H1 (cell line): Measurements from ENCODE around the gene MYO1F. TPM values are rescaled to one million over a fixed set of nuclear protein-coding genes. Genes with fewer than 3 reads are reported as not detected.

Source experiments
- CTCF ChIA-PET: fragments of 300-600 bp; sonication (Branson Sonifier 250); formaldehyde crosslinking; loops from one replicate; lab custom pipeline; 2021; ENCODE audit not compliant: partially characterized antibody; lab: Charles Lee
- POLR2A ChIA-PET: fragments of 300-600 bp; sonication (Branson Sonifier 250); formaldehyde crosslinking; loops from one replicate; lab custom pipeline; 2021; ENCODE audit warnings: inconsistent platforms; ENCODE audit not compliant: partially characterized antibody; lab: Charles Lee
- DNase-seq, 2 experiments: peaks; one replicate each; pipeline versions ENCODE4 v3.0.0 to v3.0.0-alpha.2; 2010 to 2022; ENCODE audit warnings: low spot score in 2 of 2, low read depth in 1 of 2, mixed read lengths in 1 of 2
- FAIRE-seq: peaks from 2 replicates; lab custom pipeline; 2011; peaks lifted over from hg19 to GRCh38; lab: Jason Lieb, UNC
- H2AFZ ChIP-seq: 2 replicates; pipeline ENCODE4 v1.8.1; 2012; ENCODE audit warnings: low read length, inconsistent platforms
- H2AK5ac ChIP-seq: 2 replicates; pipeline ENCODE4 v1.6.1; 2013; ENCODE audit warnings: low read depth, low read length
- H2BK120ac ChIP-seq: replicated peaks from 2 replicates; pipeline ENCODE3; 2013; ENCODE audit warnings: low read depth, low read length, inconsistent platforms
- H2BK12ac ChIP-seq: 2 replicates; pipeline ENCODE4 v1.6.1; 2013; ENCODE audit warnings: low read depth, low read length
- H2BK15ac ChIP-seq: 2 replicates; pipeline ENCODE4 v1.6.1; 2013; ENCODE audit warnings: low read length
- H2BK20ac ChIP-seq: 2 replicates; pipeline ENCODE4 v1.6.1; 2013; ENCODE audit warnings: low read length
- H2BK5ac ChIP-seq: 2 replicates; pipeline ENCODE4 v1.6.1; 2013; ENCODE audit warnings: low read depth, low read length
- H3K14ac ChIP-seq: 2 replicates; pipeline ENCODE4 v1.6.1; 2013; ENCODE audit warnings: inconsistent platforms; ENCODE audit not compliant: insufficient read length
- H3K18ac ChIP-seq: 2 replicates; pipeline ENCODE4 v1.6.1; 2013; ENCODE audit warnings: low read length; ENCODE audit errors: extremely low read depth
- H3K23ac ChIP-seq: 2 replicates; pipeline ENCODE4 v1.6.1; 2013; ENCODE audit warnings: inconsistent platforms; ENCODE audit not compliant: insufficient read length
- H3K23me2 ChIP-seq: 2 replicates; pipeline ENCODE4 v1.6.1; 2013; ENCODE audit warnings: low read depth, low read length
- H3K27ac ChIP-seq: 2 replicates; pipeline ENCODE4 v1.6.1; 2011; ENCODE audit warnings: low read depth, low read length, inconsistent platforms
- H3K27me3 ChIP-seq, 4 experiments: replicated peaks in 1 of 4; 1 replicate in 1 of 4; 2 replicates in 3 of 4; pipeline versions ENCODE4 v1.6.1 to v1.8.1; 2011 to 2013; ENCODE audit warnings: low read length in 3 of 4, mild to moderate bottlenecking in 3 of 4, inconsistent platforms in 2 of 4, mixed read lengths in 2 of 4, moderate library complexity in 1 of 4; ENCODE audit not compliant: control insufficient read depth in 3 of 4, insufficient read depth in 3 of 4; ENCODE audit errors: extremely low read depth in 1 of 4
- H3K36me3 ChIP-seq, 4 experiments: 2 replicates each; pipeline versions ENCODE4 v1.6.1 to v1.8.1; 2011 to 2013; ENCODE audit warnings: mild to moderate bottlenecking in 4 of 4, low read length in 3 of 4, moderate library complexity in 2 of 4, control low read depth in 1 of 4, inconsistent platforms in 1 of 4; ENCODE audit not compliant: insufficient read depth in 4 of 4, control insufficient read depth in 2 of 4
- H3K4ac ChIP-seq: replicated peaks from 2 replicates; pipeline ENCODE3; 2013; ENCODE audit warnings: low read length, low read depth, mixed read lengths, inconsistent platforms; ENCODE audit not compliant: insufficient read length
- H3K4me1 ChIP-seq, 4 experiments: replicated peaks in 1 of 4; 1 replicate in 1 of 4; 2 replicates in 3 of 4; pipeline versions ENCODE4 v1.6.1 to v1.8.1; 2011 to 2013; ENCODE audit warnings: low read length in 3 of 4, inconsistent platforms in 2 of 4, mixed read lengths in 1 of 4; ENCODE audit not compliant: insufficient read depth in 4 of 4, control insufficient read depth in 3 of 4
- H3K4me2 ChIP-seq, 2 experiments: 2 replicates each; pipeline versions ENCODE4 v1.6.1 to v1.8.1; 2011 to 2013; ENCODE audit warnings: low read depth in 2 of 2, low read length in 2 of 2, control low read depth in 1 of 2, inconsistent platforms in 1 of 2, mild to moderate bottlenecking in 1 of 2; ENCODE audit not compliant: insufficient read depth in 1 of 2
- H3K4me3 ChIP-seq, 4 experiments: fragments of 200-600, 300-600 bp in 1 of 4; sonication (generic), shearing (Covaris generic), sonication (Bioruptor Twin) in 1 of 4; 2 replicates each; pipeline versions ENCODE4 v1.5.1 to v1.8.1; 2011 to 2016; ENCODE audit warnings: low read length in 4 of 4, low read depth in 3 of 4, control low read depth in 2 of 4, inconsistent platforms in 2 of 4, mild to moderate bottlenecking in 2 of 4, mixed read lengths in 1 of 4, moderate library complexity in 1 of 4; ENCODE audit not compliant: insufficient read depth in 2 of 4; ENCODE audit errors: extremely low read depth in 1 of 4
- H3K56ac ChIP-seq: replicated peaks from 2 replicates; pipeline ENCODE3; 2013; ENCODE audit warnings: low read depth, mild to moderate bottlenecking, mixed read lengths, low read length, inconsistent platforms; ENCODE audit not compliant: insufficient read length
- H3K79me1 ChIP-seq: 2 replicates; pipeline ENCODE4 v1.6.1; 2013; ENCODE audit warnings: low read depth, low read length, control low read depth
- H3K79me2 ChIP-seq, 2 experiments: 2 replicates each; pipeline versions ENCODE4 v1.6.1 to v1.8.1; 2012 to 2013; ENCODE audit warnings: low read length in 2 of 2, mild to moderate bottlenecking in 2 of 2, inconsistent platforms in 1 of 2; ENCODE audit not compliant: insufficient read depth in 2 of 2, control insufficient read depth in 1 of 2
- H3K9ac ChIP-seq, 4 experiments: replicated peaks in 1 of 4; 1 replicate in 1 of 4; 2 replicates in 3 of 4; pipeline versions ENCODE4 v1.6.1 to v1.8.1; 2011 to 2013; ENCODE audit warnings: low read depth in 3 of 4, low read length in 3 of 4, control low read depth in 2 of 4, mild to moderate bottlenecking in 2 of 4, moderate library complexity in 2 of 4, inconsistent platforms in 1 of 4; ENCODE audit errors: extremely low read depth in 1 of 4
- H3K9me3 ChIP-seq, 2 experiments: 2 replicates each; pipeline versions ENCODE4 v1.6.1 to v1.8.1; 2012 to 2013; ENCODE audit warnings: mild to moderate bottlenecking in 2 of 2, moderate library complexity in 2 of 2, control low read depth in 1 of 2, inconsistent platforms in 1 of 2, low read depth in 1 of 2, low read length in 1 of 2, mixed read lengths in 1 of 2; ENCODE audit not compliant: insufficient read depth in 2 of 2
- H4K20me1 ChIP-seq, 2 experiments: replicated peaks in 1 of 2; 2 replicates each; pipeline versions ENCODE3 to v1.8.1; 2011 to 2013; ENCODE audit warnings: inconsistent platforms in 2 of 2, low read length in 2 of 2, mild to moderate bottlenecking in 1 of 2; ENCODE audit not compliant: insufficient read depth in 2 of 2, control insufficient read depth in 1 of 2
- H4K5ac ChIP-seq: 2 replicates; pipeline ENCODE4 v1.6.1; 2013; ENCODE audit warnings: low read length, low read depth, mixed read lengths, inconsistent platforms; ENCODE audit not compliant: insufficient read length
- H4K8ac ChIP-seq: 2 replicates; pipeline ENCODE4 v1.8.0; 2013; ENCODE audit warnings: mild to moderate bottlenecking, moderate library complexity, low read length, inconsistent platforms; ENCODE audit not compliant: insufficient read depth; ENCODE audit errors: extremely low read depth
- H4K91ac ChIP-seq: replicated peaks from 2 replicates; pipeline ENCODE3; 2013; ENCODE audit warnings: low read length, mixed read lengths, inconsistent platforms; ENCODE audit not compliant: insufficient read length
- BACH1 ChIP-seq: IDR thresholded peaks from 2 replicates; pipeline ENCODE4 v1.6.1; 2012; ENCODE audit warnings: low read length, improper control_type of control experiment
- CBX8 ChIP-seq: fragments of 300-800, 300-1000 bp; sonication (generic); IDR thresholded peaks from 2 replicates; pipeline ENCODE4 v1.7.1; 2016; ENCODE audit warnings: low read depth, low read length, borderline replicate concordance
- CHD1 ChIP-seq: IDR thresholded peaks from 2 replicates; pipeline ENCODE4 v1.6.1; 2012; ENCODE audit warnings: low read depth, low read length, improper control_type of control experiment
- CTBP2 ChIP-seq: IDR thresholded peaks from 2 replicates; pipeline ENCODE4 v1.7.0; 2011; ENCODE audit warnings: borderline replicate concordance, mild to moderate bottlenecking, moderate library complexity, mixed read lengths, low read length; ENCODE audit not compliant: insufficient read depth, insufficient read length
- FOSL1 ChIP-seq: IDR thresholded peaks from 2 replicates; pipeline ENCODE4 v1.6.1; 2011; ENCODE audit warnings: mild to moderate bottlenecking, low read depth, low read length, moderate library complexity; ENCODE audit not compliant: insufficient read depth
- JUND ChIP-seq: IDR thresholded peaks from 2 replicates; pipeline ENCODE4 v1.6.1; 2011; ENCODE audit warnings: mild to moderate bottlenecking, improper control_type of control experiment, low read length
- KDM1A ChIP-seq: fragments of 200-600, 300-600 bp; sonication (generic); IDR thresholded peaks from 2 replicates; pipeline ENCODE4 v1.7.1; 2016; ENCODE audit warnings: mild to moderate bottlenecking, low read length, borderline replicate concordance
- MAFK ChIP-seq: IDR thresholded peaks from 2 replicates; pipeline ENCODE4 v1.6.1; 2012; ENCODE audit warnings: low read depth, mild to moderate bottlenecking, improper control_type of control experiment, low read length
- NRF1 ChIP-seq: IDR thresholded peaks from 2 replicates; pipeline ENCODE4 v1.6.1; 2011; ENCODE audit warnings: mild to moderate bottlenecking, low read depth, low read length, improper control_type of control experiment
- POLR2A ChIP-seq, 2 experiments: IDR thresholded peaks; 1 replicate in 1 of 2; 2 replicates in 1 of 2; pipeline ENCODE4 v1.6.1; 2011; ENCODE audit warnings: low read depth in 2 of 2, low read length in 2 of 2, mild to moderate bottlenecking in 2 of 2; ENCODE audit errors: control extremely low read depth in 1 of 2
- RXRA ChIP-seq: IDR thresholded peaks from 2 replicates; pipeline ENCODE4 v1.6.1; 2011; ENCODE audit warnings: low read depth, mild to moderate bottlenecking, low read length, moderate library complexity; ENCODE audit not compliant: insufficient read depth
- SIX5 ChIP-seq: IDR thresholded peaks from 2 replicates; pipeline ENCODE4 v1.6.1; 2011; ENCODE audit warnings: mild to moderate bottlenecking, low read depth, low read length
- TBP ChIP-seq: IDR thresholded peaks from 2 replicates; pipeline ENCODE4 v1.6.1; 2011; ENCODE audit warnings: low read depth, low read length, improper control_type of control experiment
- WGBS, 2 experiments: shearing (Covaris generic) in 1 of 2; methylation state at CpG; one replicate each; pipeline versions ENCODE4 v1.1.6 to v1.1.7; 2013 to 2015; ENCODE audit warnings: low lambda C conversion rate in 2 of 2, mixed read lengths in 2 of 2, inconsistent platforms in 1 of 2, low coverage in 1 of 2, missing lambda C conversion rate in 1 of 2; ENCODE audit not compliant: insufficient replicate concordance in 2 of 2, insufficient coverage in 1 of 2, insufficient read length in 1 of 2; ENCODE audit errors: extremely low coverage in 1 of 2, missing lambda C conversion rate in 1 of 2; 5-methylcytosine and 5-hydroxymethylcytosine counted together
- polyA plus RNA-seq, 7 experiments: library from polyadenylated mRNA; depleted of rRNA in 3 of 7; stranded (reverse) in 5 of 7; unstranded in 2 of 7; fragments of >200 nt in 5 of 7; fragments of 200-250 nt in 2 of 7; gene quantifications; 1 replicate in 5 of 7; 2 replicates in 1 of 7; 4 replicates in 1 of 7; pipeline versions ENCODE4 v1.2.1 to v1.2.3, GENCODE V29; 2011 to 2013; ENCODE audit warnings: missing spikeins in 2 of 7, mixed read lengths in 2 of 7
- total RNA-seq: library from RNA; stranded (reverse); fragmentation: NEBNext Ultra II Directional; extraction: Animal tissue kit (Norgen Biotek cat#: 25700); gene quantifications from 2 replicates; pipeline ENCODE4 v1.2.1, GENCODE V29; 2021

MYO1F gene
- total and polyA plus RNA-seq, 2 of the 8 experiments (the other 6 are each of a cell fraction or from before 2014, with no cell fraction given), result 1.4 to 4.6 TPM

GRCh38 chr19:8506402-8506957, 70.8 kb downstream of the MYO1F start:
- H3K27ac ChIP-seq, result no peak overlapping the region
- no peak for DNase-seq
- no peak for TF ChIP-seq FOSL1
- TF ChIP-seq POLR2A (IDR thresholded peaks at IDR 0.05; ENCODE audit: control extremely low read depth in 1 of 2, low read depth in 2 of 2, low read length in 2 of 2), result 0 out of 3 replicates have a peak, but pooled peaks of 1 of the 2 experiments have one; percentile 11
- no peak for TF ChIP-seq CHD1
- TF ChIP-seq NRF1, result no peak
- TF ChIP-seq KDM1A, result no peak
- no peak for TF ChIP-seq SIX5
- TF ChIP-seq CTBP2, result peak; percentile 1
- TF ChIP-seq TBP, result no peak
- TF ChIP-seq CBX8, result no peak
- no peak for TF ChIP-seq MAFK
- 0 out of 2 replicates have a peak, but pooled peaks have one; percentile 2 for TF ChIP-seq BACH1
- TF ChIP-seq JUND, result no peak
- TF ChIP-seq RXRA, result no peak

More at GRCh38 chr19:8506402-8506957, 70.8 kb downstream of the MYO1F start:
- Histone ChIP-seq H2BK20ac (no peak overlapping the region), H3K23me2 (peaks cover 11% of the 10 kb centered on the region; the same call in 1 of the 2 replicates), H3K4me1 (peaks cover 0 to 5% (median 5%) of the 10 kb centered on the region in 4 experiments; a peak in 5 of 7 replicates), H4K5ac (no peak overlapping the region), H2BK5ac (no peak overlapping the region; the same call in 1 of the 2 replicates), H3K4me3 (peak overlapping the region; percentile 32 to 70 (median 62); a peak in 7 of 8 replicates), H2BK15ac (peak overlapping the region; percentile 75; the same call in 1 of the 2 replicates), H3K27me3 (no peaks in the 10 kb centered on the region), H3K56ac (no peak overlapping the region), H3K18ac (no peak overlapping the region; the same call in 1 of the 2 replicates), H4K20me1 (no peaks in the 10 kb centered on the region), H4K8ac (0 out of 2 replicates have a peak overlapping the region, but pooled peaks have one; percentile 91), H3K9ac (no peak overlapping the region; a peak in 1 of 7 replicates), H3K79me1 (peaks cover 3% of the 10 kb centered on the region; the same call in 1 of the 2 replicates), H3K23ac (no peak overlapping the region), H2AFZ (no peak overlapping the region), H3K9me3 (no peaks in the 10 kb centered on the region), H3K4me2 (peak overlapping the region; percentile 54 to 79), H2BK120ac (no peak overlapping the region), H3K79me2 (no peaks in the 10 kb centered on the region), H4K91ac (no peak overlapping the region), H3K36me3 (peaks cover 0 to 7% (median 0%) of the 10 kb centered on the region in 4 experiments; a peak in 2 of 8 replicates), H2BK12ac (no peak overlapping the region), H3K14ac (no peak overlapping the region), H2AK5ac (no peak overlapping the region), H3K4ac (no peak overlapping the region)
- CTCF ChIA-PET, result interaction anchor here (1.0 to 4.3 kb wide), 12 partner anchors 8 to 144 kb away, joined by 3 to 30 read pairs (median 4); partner anchors contain the start of gene MYO1F
- POLR2A ChIA-PET, result interaction anchor here (0.6 to 3.8 kb wide), 15 partner anchors 7 to 186 kb away, joined by 3 to 21 read pairs (median 4); partner anchors contain the start of genes HNRNPM and ZNF414
- 36% methylated on average over 18 of the region's 18 CpGs; no CpG with 5 or more reads in 1 of the 2 experiments for WGBS, 2 experiments
- no peak for FAIRE-seq
